Sigmoid colon (tissue), 4 donors: ENCODE data around the gene IFI27.

ENCODE experiments used
- POLR2A ChIP-seq, 2 donors: fragments of 450-650 bp; IDR thresholded peaks; one replicate each; pipeline ENCODE4 v1.6.1; 2016; ENCODE audit warnings: antibody characterized with exemption in 2 of 2, mild to moderate bottlenecking in 2 of 2, moderate library complexity in 2 of 2
- POLR2AphosphoS5 ChIP-seq, 4 donors: sonication (generic); formaldehyde crosslinking; IDR thresholded peaks; one replicate each; pipeline ENCODE4 v1.6.1; 2017; ENCODE audit warnings: antibody characterized with exemption in 4 of 4

DNA sequence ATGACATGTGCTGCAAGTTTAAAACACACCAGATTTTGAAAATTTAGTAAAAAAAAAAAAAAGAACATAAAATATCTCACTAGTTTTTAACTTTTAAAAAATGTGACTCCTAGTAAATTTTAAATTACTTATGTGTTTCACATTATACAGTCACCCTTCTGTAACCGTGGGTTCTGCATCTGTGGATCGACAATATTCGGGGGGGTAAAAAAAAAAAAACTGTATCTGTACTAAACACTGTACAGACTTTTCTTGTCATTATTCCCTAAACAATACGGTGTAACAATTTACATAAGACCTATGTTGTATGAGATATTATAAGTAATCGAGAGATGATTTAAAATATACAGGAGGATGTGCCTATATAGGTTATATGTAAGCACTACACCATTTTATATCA, 32.7 kb upstream of the IFI27 start:
- TF ChIP-seq POLR2A (IDR thresholded peaks at IDR 0.05) (no peak), POLR2AphosphoS5 (IDR thresholded peaks at IDR 0.05) (no peak)
